SK-N-MC (cell line): ENCODE measurements around the gene FN1.

ENCODE experiments used
- DNase-seq: peaks from one replicate; pipeline ENCODE4 v3.0.0-alpha.2; 2011; ENCODE audit warnings: low read depth, low spot score
- H3K27ac ChIP-seq: fragments of 200-600 bp; sonication (generic); 2 replicates; pipeline ENCODE4 v1.5.1; 2016; ENCODE audit warnings: mixed run types
- H3K36me3 ChIP-seq: fragments of 200-600 bp; sonication (generic); 2 replicates; pipeline ENCODE4 v1.6.1; 2017; ENCODE audit warnings: antibody characterized with exemption, low read length, mixed read lengths; ENCODE audit not compliant: insufficient read depth
- H3K4me3 ChIP-seq: fragments of 200-600 bp; sonication (generic); 2 replicates; pipeline ENCODE4 v1.5.1; 2016
- H3K9ac ChIP-seq: fragments of 200-600 bp; sonication (generic); 2 replicates; pipeline ENCODE4 v1.8.0; 2017; ENCODE audit warnings: mixed run types, mixed read lengths; ENCODE audit not compliant: insufficient read length
- H3K9me3 ChIP-seq: fragments of 200-600 bp; sonication (generic); 2 replicates; pipeline ENCODE4 v1.6.1; 2017; ENCODE audit warnings: low read depth, mild to moderate bottlenecking, antibody characterized with exemption, low read length, moderate library complexity, mixed read lengths
- EZH2 ChIP-seq: fragments of 200-600 bp; sonication (generic); IDR thresholded peaks from one replicate; pipeline ENCODE4 v1.6.1; 2017; ENCODE audit warnings: antibody characterized with exemption
- FOXP2 ChIP-seq: optimal IDR thresholded peaks from 2 replicates; pipeline ENCODE3; 2011; ENCODE audit warnings: mild to moderate bottlenecking, moderate library complexity; ENCODE audit not compliant: insufficient read depth; ENCODE audit errors: extremely low read length, control extremely low read depth
- POLR2AphosphoS5 ChIP-seq: IDR thresholded peaks from 2 replicates; pipeline ENCODE4 v1.6.1; 2012; ENCODE audit warnings: mild to moderate bottlenecking, low read depth, low read length, borderline replicate concordance

FN1 gene

DNA sequence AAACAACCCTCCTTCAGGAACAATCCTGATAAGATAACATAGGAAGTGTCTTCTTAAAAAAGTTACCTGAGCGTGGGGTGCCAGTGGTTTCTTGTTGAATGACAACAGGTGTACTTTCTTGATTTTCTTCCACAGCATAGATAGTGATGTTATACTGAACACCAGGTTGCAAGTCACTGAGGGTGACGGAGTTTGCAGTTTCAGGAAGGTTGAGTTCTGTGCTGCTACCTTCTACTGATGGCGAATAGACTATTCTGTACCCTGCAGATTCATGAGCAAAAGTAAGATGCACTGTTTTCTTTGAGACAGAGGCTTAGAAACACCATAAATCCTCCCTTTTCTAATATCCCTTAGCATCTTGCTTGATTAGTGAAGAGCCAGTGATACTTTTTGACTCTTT is 28.8 kb downstream of the FN1 start:
- peaks cover 70% of the 10 kb centered on the region for H3K36me3 ChIP-seq
- H3K4me3 ChIP-seq, result no peak overlapping the region
- no peaks in the 10 kb centered on the region for H3K9me3 ChIP-seq
- no peak overlapping the region for H3K27ac ChIP-seq
- H3K9ac ChIP-seq, result no peak overlapping the region
- no peak for DNase-seq
- TF ChIP-seq EZH2, result no peak
- TF ChIP-seq FOXP2, result no peak
- TF ChIP-seq POLR2AphosphoS5, result no peak

- H3K36me3 ChIP-seq, result peaks cover 66% of the 10 kb centered on the region
- H3K27ac ChIP-seq, result no peak overlapping the region
- no peak overlapping the region for H3K4me3 ChIP-seq
- DNase-seq, result no peak
- H3K9me3 ChIP-seq, result no peaks in the 10 kb centered on the region
- no peak overlapping the region for H3K9ac ChIP-seq
- TF ChIP-seq EZH2, result no peak
- no peak for TF ChIP-seq POLR2AphosphoS5
- TF ChIP-seq FOXP2, result no peak
Observed at GRCh38 chr2:215405722-215406581, 29.9 kb downstream of the FN1 start.

DNA sequence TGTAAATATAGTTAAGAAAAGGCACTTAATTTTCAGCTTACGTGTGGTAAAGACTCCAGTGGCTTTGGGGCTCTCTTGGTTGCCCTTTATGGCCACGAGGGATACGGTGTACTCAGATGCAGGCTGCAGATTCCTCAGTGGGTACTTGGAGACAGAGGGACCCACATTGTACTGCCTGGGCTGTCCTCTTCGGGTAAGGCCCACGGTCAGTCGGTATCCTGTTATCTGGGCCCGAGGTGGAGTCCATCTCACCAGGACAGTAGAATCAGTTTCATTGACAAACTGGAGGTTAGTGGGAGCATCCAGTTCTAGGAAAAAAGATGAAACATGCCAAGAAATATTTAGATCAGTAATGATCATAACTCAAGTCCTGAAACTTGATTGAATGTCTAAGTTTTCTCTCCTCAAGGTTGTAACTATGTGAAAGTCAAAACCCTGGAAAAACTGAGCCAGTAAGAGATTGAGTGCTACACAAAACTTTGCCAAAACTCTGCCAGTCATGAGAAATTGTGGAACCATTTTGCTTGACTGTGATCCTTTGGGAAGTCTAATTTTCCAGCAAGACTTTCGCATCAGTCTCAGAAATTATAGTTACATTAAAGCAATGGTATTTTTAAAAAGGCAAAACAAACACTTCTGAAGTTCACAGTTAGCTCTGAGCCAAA is 31.4 kb downstream of the FN1 start:
- DNase-seq, result no peak
- H3K9ac ChIP-seq, result no peak overlapping the region
- H3K27ac ChIP-seq, result no peak overlapping the region
- H3K9me3 ChIP-seq, result no peaks in the 10 kb centered on the region
- TF ChIP-seq FOXP2 (no peak), EZH2 (no peak), POLR2AphosphoS5 (no peak)
- H3K36me3 ChIP-seq, result peaks cover 59% of the 10 kb centered on the region
- no peak overlapping the region for H3K4me3 ChIP-seq

- Histone ChIP-seq H3K9ac (no peak overlapping the region), H3K4me3 (no peak overlapping the region), H3K36me3 (peaks cover 58% of the 10 kb centered on the region), H3K9me3 (no peaks in the 10 kb centered on the region), H3K27ac (no peak overlapping the region)
- DNase-seq, result no peak
- no peak for TF ChIP-seq FOXP2
- TF ChIP-seq POLR2AphosphoS5, result no peak
- no peak for TF ChIP-seq EZH2
Observed at GRCh38 chr2:215403441-215404347, 32.2 kb downstream of the FN1 start.

GRCh38 chr2:215401896-215402379 is 33.9 kb downstream of the FN1 start:
- Histone ChIP-seq H3K36me3 (peaks cover 52% of the 10 kb centered on the region), H3K4me3 (no peak overlapping the region)

DNA sequence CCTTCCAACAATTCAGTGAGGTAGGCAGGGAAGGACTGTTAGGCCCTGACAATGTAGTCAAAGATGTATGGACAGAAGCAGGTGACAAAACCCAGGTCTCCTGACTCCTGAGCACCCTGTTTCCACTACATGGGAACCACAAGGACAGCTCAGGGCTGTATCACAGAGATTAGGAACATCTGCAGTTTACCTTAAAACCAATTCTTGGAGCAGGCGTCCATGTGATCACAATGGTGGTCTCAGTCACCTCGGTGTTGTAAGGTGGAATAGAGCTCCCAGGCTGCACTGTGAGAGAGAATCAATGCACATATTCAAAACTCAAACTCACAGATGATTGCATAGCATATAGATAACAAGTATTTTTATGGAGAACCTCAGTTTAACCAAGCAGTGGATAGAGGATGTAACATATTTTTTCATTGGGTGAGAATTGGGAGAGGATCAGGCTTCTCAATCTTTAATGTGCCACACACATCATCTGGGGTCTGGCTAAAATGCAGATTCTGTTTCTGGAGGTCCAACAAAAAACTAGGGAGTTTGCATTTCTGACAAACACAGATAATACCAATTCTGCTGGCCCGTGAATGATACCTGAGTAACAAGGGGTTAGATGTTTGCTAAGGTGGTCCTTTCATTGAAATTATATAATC is 36.7 kb downstream of the FN1 start:
- Histone ChIP-seq H3K27ac (no peak overlapping the region), H3K4me3 (no peak overlapping the region), H3K9me3 (no peaks in the 10 kb centered on the region), H3K9ac (no peak overlapping the region), H3K36me3 (peaks cover 49% of the 10 kb centered on the region)
- no peak for DNase-seq
- TF ChIP-seq POLR2AphosphoS5 (no peak), EZH2 (no peak), FOXP2 (no peak)

More at GRCh38 chr2:215401896-215402379, 33.9 kb downstream of the FN1 start:
- Histone ChIP-seq H3K9me3 (no peaks in the 10 kb centered on the region), H3K9ac (no peak overlapping the region), H3K27ac (no peak overlapping the region)
- no peak for DNase-seq
- TF ChIP-seq POLR2AphosphoS5 (no peak), EZH2 (no peak), FOXP2 (no peak)

DNA sequence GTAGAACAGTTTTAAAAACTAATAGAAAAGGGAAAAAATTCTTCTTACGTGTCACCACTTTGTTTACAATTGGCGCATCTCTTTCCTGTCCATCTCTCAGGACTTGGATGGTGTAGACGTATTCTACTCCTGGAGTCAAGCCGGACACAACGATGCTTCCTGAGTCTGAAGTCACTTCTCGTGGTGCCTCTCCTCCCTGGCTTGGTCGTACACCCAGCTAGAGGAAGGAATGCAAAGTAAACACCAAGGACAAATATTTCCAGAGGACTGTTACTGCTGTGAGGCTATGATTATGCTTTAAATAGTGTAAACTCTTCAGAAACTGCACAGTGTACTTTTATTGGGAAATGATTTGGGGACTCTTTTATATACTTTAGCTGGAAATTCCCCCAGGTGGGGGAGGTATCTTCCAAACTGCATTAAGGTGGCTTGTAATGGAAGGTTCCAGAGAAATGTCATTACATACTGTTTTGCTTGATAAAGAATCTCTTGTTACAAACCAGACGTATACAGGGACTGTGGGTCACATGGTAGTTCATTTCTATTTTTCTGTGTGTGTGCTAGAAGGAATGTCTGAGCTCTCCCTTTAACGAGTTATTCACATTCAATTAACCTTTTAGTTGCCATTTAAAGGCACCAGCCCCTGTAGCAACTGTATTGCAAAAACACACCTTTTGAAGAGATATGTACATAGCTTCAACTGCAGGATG is 38.1 kb downstream of the FN1 start:
- H3K27ac ChIP-seq, result no peak overlapping the region
- H3K4me3 ChIP-seq, result no peak overlapping the region
- no peak overlapping the region for H3K9ac ChIP-seq
- no peaks in the 10 kb centered on the region for H3K9me3 ChIP-seq
- TF ChIP-seq POLR2AphosphoS5 (no peak), FOXP2 (no peak), EZH2 (no peak)
- H3K36me3 ChIP-seq, result peaks cover 46% of the 10 kb centered on the region
- DNase-seq, result no peak
